Measurements from ENCODE around the gene SPRR2B. TPM values are rescaled to one million over a fixed set of nuclear protein-coding genes. Genes with fewer than 3 reads are reported as not detected.

SPRR2B gene
- total and polyA plus RNA-seq, 12 donors = 0.50 TPM; not detected in 11

GRCh38 chr1:153081736-153082135, 10.3 kb upstream of the SPRR2B start:
- intact Hi-C loops (cut with DNase I) = no loop called here
- 76 to 84% (median 78%) methylated on average over 3 of the region's 3 CpGs for WGBS, 4 donors
- Histone ChIP-seq H3K27me3 (no peaks in the 10 kb centered on the region), H3K4me3 (no peak overlapping the region), H3K9me3 (replicated peaks in 1 of 3) (no peaks in the 10 kb centered on the region), H3K27ac (no peak overlapping the region), H3K4me1 (replicated peaks in 1 of 2) (no peaks in the 10 kb centered on the region), H3K36me3 (replicated peaks in 1 of 2) (no peaks in the 10 kb centered on the region)
- no peak for DNase-seq
- no peak for TF ChIP-seq POLR2A (IDR thresholded peaks at IDR 0.05)
- TF ChIP-seq CTCF (IDR thresholded peaks at IDR 0.05) = no peak

GRCh38 chr1:153072806-153073726, 1.7 kb upstream of the SPRR2B start:
- no peaks in the 10 kb centered on the region for H3K27me3 ChIP-seq
- DNase-seq = no peak
- no peak overlapping the region for H3K4me3 ChIP-seq
- no peak overlapping the region for H3K27ac ChIP-seq
- WGBS, 4 donors = 71 to 88% (median 77%) methylated on average over 3 to 5 of the region's 5 CpGs
- intact Hi-C loops (cut with DNase I) = no loop called here
- no peaks in the 10 kb centered on the region for H3K36me3 ChIP-seq (replicated peaks in 1 of 2)
- no peaks in the 10 kb centered on the region for H3K9me3 ChIP-seq (replicated peaks in 1 of 3)
- TF ChIP-seq POLR2A (IDR thresholded peaks at IDR 0.05) = no peak
- no peak for TF ChIP-seq CTCF (IDR thresholded peaks at IDR 0.05)
- no peaks in the 10 kb centered on the region for H3K4me1 ChIP-seq (replicated peaks in 1 of 2)

DNA sequence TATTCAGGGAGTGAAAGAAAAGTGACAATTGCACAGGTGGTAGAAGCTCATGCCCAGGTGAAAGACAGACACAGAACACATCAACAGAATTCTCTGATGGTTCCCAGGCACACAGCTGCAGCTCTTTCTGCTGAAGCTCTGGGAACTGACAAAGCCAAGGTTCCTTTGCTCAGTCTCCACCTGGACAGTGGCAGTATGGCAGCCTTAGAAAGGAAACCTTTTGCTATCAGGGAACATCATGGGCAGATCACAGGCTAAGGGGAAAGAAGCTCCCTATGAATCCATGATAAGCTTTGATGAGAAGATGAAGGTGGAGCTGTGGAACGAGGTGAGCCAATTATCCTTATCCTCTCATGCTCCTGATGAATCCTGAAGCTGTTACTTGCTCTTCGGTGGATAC, 1.2 kb downstream of the SPRR2B start:
- no peaks in the 10 kb centered on the region for H3K9me3 ChIP-seq (replicated peaks in 1 of 3)
- DNase-seq = no peak
- no peak overlapping the region for H3K4me3 ChIP-seq
- intact Hi-C loops (cut with DNase I) = no loop called here
- no peaks in the 10 kb centered on the region for H3K36me3 ChIP-seq (replicated peaks in 1 of 2)
- H3K27ac ChIP-seq = no peak overlapping the region
- WGBS, 4 donors = 56 to 77% (median 71%) methylated on average over 2 of the region's 2 CpGs
- no peaks in the 10 kb centered on the region for H3K27me3 ChIP-seq
- H3K4me1 ChIP-seq (replicated peaks in 1 of 2) = no peaks in the 10 kb centered on the region
- TF ChIP-seq POLR2A (IDR thresholded peaks at IDR 0.05) = no peak
- no peak for TF ChIP-seq CTCF (IDR thresholded peaks at IDR 0.05)

GRCh38 chr1:153058826-153059784, 12.3 kb downstream of the SPRR2B start:
- 53 to 70% (median 64%) methylated on average over 3 to 6 of the region's 6 CpGs for WGBS, 4 donors
- Histone ChIP-seq H3K27ac (no peak overlapping the region), H3K4me3 (no peak overlapping the region), H3K27me3 (peaks cover 4% of the 10 kb centered on the region), H3K4me1 (replicated peaks in 1 of 2) (no peaks in the 10 kb centered on the region), H3K36me3 (replicated peaks in 1 of 2) (no peaks in the 10 kb centered on the region), H3K9me3 (replicated peaks in 1 of 3) (no peaks in the 10 kb centered on the region)
- TF ChIP-seq CTCF (IDR thresholded peaks at IDR 0.05) = no peak
- TF ChIP-seq POLR2A (IDR thresholded peaks at IDR 0.05) = no peak
- intact Hi-C loops (cut with DNase I) = no loop called here
- no peak for DNase-seq
